Neural cell (in vitro differentiated cells): ENCODE results near the gene ACAN. TPM values are rescaled to one million over a fixed set of nuclear protein-coding genes. Genes with fewer than 3 reads are reported as not detected.

Source experiments
- H2AFZ ChIP-seq: fragments of 200-600, 300-800 bp; sonication (generic), shearing (Covaris generic); 2 replicates; pipeline ENCODE4 v1.6.0; 2014; ENCODE audit warnings: low read depth, mild to moderate bottlenecking, antibody characterized with exemption, low read length, moderate library complexity
- H3F3A ChIP-seq: fragments of 200-600 bp; shearing (Covaris generic); 2 replicates; pipeline ENCODE4 v1.6.1; 2016; ENCODE audit warnings: mild to moderate bottlenecking, moderate library complexity, mixed read lengths, antibody characterized with exemption, low read length; ENCODE audit not compliant: insufficient read depth, poor library complexity, severe bottlenecking
- H3K27ac ChIP-seq: fragments of 200-600, 300-800 bp; sonication (generic), shearing (Covaris generic); 2 replicates; pipeline ENCODE4 v1.5.1; 2014; ENCODE audit warnings: mild to moderate bottlenecking, low read length, moderate library complexity
- H3K27me3 ChIP-seq: fragments of 300-800, 200-600 bp; sonication (generic), shearing (Covaris generic); 2 replicates; pipeline ENCODE4 v1.6.0; 2014; ENCODE audit warnings: mild to moderate bottlenecking, low read depth, low read length, moderate library complexity; ENCODE audit not compliant: insufficient read depth
- H3K36me3 ChIP-seq: fragments of 300-800, 200-600 bp; sonication (generic), shearing (Covaris generic); 2 replicates; pipeline ENCODE4 v1.5.1; 2014; ENCODE audit warnings: mild to moderate bottlenecking, antibody characterized with exemption, low read length, moderate library complexity; ENCODE audit not compliant: insufficient read depth
- H3K4me2 ChIP-seq: fragments of 300-800, 200-600 bp; sonication (generic), shearing (Covaris generic); 2 replicates; pipeline ENCODE4 v1.6.0; 2014; ENCODE audit warnings: mild to moderate bottlenecking, low read length
- H3K4me3 ChIP-seq: fragments of 300-800, 200-600 bp; sonication (generic), shearing (Covaris generic); 2 replicates; pipeline ENCODE4 v1.5.1; 2014; ENCODE audit warnings: mild to moderate bottlenecking, low read length, moderate library complexity
- H3K79me2 ChIP-seq: fragments of 200-600 bp; shearing (Covaris generic); replicated peaks from 2 replicates; pipeline ENCODE4 v1.6.0; 2014; ENCODE audit warnings: mild to moderate bottlenecking, low read length, moderate library complexity; ENCODE audit not compliant: insufficient read depth
- H3K9ac ChIP-seq: fragments of 300-800, 200-600 bp; sonication (generic), shearing (Covaris generic); 2 replicates; pipeline ENCODE4 v1.6.1; 2016; ENCODE audit warnings: mild to moderate bottlenecking, low read length, mixed read lengths
- H3K9me2 ChIP-seq: fragments of 200-600 bp; shearing (Covaris generic); 2 replicates; pipeline ENCODE4 v1.6.1; 2016; ENCODE audit warnings: mild to moderate bottlenecking, low read length, mixed read lengths; ENCODE audit not compliant: insufficient read depth
- H3K9me3 ChIP-seq: fragments of 200-600, 300-800 bp; sonication (generic), shearing (Covaris generic); 2 replicates; pipeline ENCODE4 v1.6.1; 2016; ENCODE audit warnings: mild to moderate bottlenecking, mixed run types, low read length, moderate library complexity, mixed read lengths
- H4K20me1 ChIP-seq: fragments of 200-600 bp; shearing (Covaris generic); 2 replicates; pipeline ENCODE4 v1.6.1; 2016; ENCODE audit warnings: mild to moderate bottlenecking, mixed run types; ENCODE audit not compliant: insufficient read depth
- CTCF ChIP-seq: fragments of 450-650 bp; IDR thresholded peaks from 2 replicates; pipeline ENCODE4 v1.5.1; 2014; ENCODE audit warnings: antibody characterized with exemption, mild to moderate bottlenecking, moderate library complexity; ENCODE audit not compliant: poor library complexity, severe bottlenecking
- EP300 ChIP-seq: fragments of 450-650 bp; conservative IDR thresholded peaks from 2 replicates; pipeline ENCODE4 v1.6.1; 2014; ENCODE audit warnings: antibody characterized with exemption, mild to moderate bottlenecking, moderate library complexity; ENCODE audit not compliant: poor library complexity, severe bottlenecking
- EZH2 ChIP-seq: fragments of 200-600, 300-800 bp; shearing (Covaris generic), sonication (generic); IDR thresholded peaks from 2 replicates; pipeline ENCODE4 v1.6.1; 2014; ENCODE audit warnings: antibody characterized with exemption, low read length, borderline replicate concordance, mild to moderate bottlenecking; ENCODE audit not compliant: insufficient read depth, poor library complexity, severe bottlenecking
- MXI1 ChIP-seq: fragments of 450-650 bp; conservative IDR thresholded peaks from 2 replicates; pipeline ENCODE4 v1.6.1; 2014; ENCODE audit warnings: antibody characterized with exemption, mild to moderate bottlenecking; ENCODE audit not compliant: poor library complexity, severe bottlenecking
- POLR2AphosphoS5 ChIP-seq: IDR thresholded peaks from 2 replicates; pipeline ENCODE4 v1.6.1; 2012
- RAD21 ChIP-seq: fragments of 450-650 bp; conservative IDR thresholded peaks from 2 replicates; pipeline ENCODE4 v1.6.1; 2014; ENCODE audit warnings: antibody characterized with exemption, mild to moderate bottlenecking, moderate library complexity
- REST ChIP-seq: IDR thresholded peaks from 2 replicates; pipeline ENCODE4 v1.6.1; 2012; ENCODE audit warnings: borderline replicate concordance
- SMC3 ChIP-seq: fragments of 450-650 bp; conservative IDR thresholded peaks from 2 replicates; pipeline ENCODE4 v1.6.1; 2014; ENCODE audit warnings: antibody characterized with exemption, mild to moderate bottlenecking, moderate library complexity; ENCODE audit not compliant: poor library complexity
- TAF1 ChIP-seq: IDR thresholded peaks from 2 replicates; pipeline ENCODE4 v1.6.1; 2012; ENCODE audit warnings: low read depth
- polyA plus RNA-seq: library from polyadenylated mRNA; depleted of rRNA; stranded (reverse); fragments of >200 nt; gene quantifications from 2 replicates; pipeline ENCODE4 v1.2.3, GENCODE V29; 2014

Gene ACAN
- polyA plus RNA-seq, 1 donor from 2014 or later, result not detected

- no peak overlapping the region for H2AFZ ChIP-seq
- H3K9me3 ChIP-seq, result no peaks in the 10 kb centered on the region
- H3K36me3 ChIP-seq, result no peaks in the 10 kb centered on the region
- no peak overlapping the region for H3K4me3 ChIP-seq
- no peaks in the 10 kb centered on the region for H3K9me2 ChIP-seq
- H4K20me1 ChIP-seq, result no peaks in the 10 kb centered on the region
- no peaks in the 10 kb centered on the region for H3F3A ChIP-seq
- H3K4me2 ChIP-seq, result no peak overlapping the region
- no peak overlapping the region for H3K9ac ChIP-seq
- H3K79me2 ChIP-seq, result no peaks in the 10 kb centered on the region
- no peaks in the 10 kb centered on the region for H3K27me3 ChIP-seq
- TF ChIP-seq REST (no peak), EP300 (no peak), MXI1 (no peak), CTCF (no peak), SMC3 (no peak), RAD21 (no peak), TAF1 (no peak), EZH2 (no peak), POLR2AphosphoS5 (no peak)
- H3K27ac ChIP-seq, result no peak overlapping the region
Observed at GRCh38 chr15:88839146-88839545, 35.9 kb downstream of the ACAN start.

GRCh38 chr15:88839961-88840360, 36.7 kb downstream of the ACAN start:
- Histone ChIP-seq H3K9me2 (no peaks in the 10 kb centered on the region), H3K4me3 (no peak overlapping the region), H3F3A (no peaks in the 10 kb centered on the region), H3K9ac (no peak overlapping the region), H3K27ac (no peak overlapping the region), H4K20me1 (no peaks in the 10 kb centered on the region), H3K4me2 (no peak overlapping the region), H3K9me3 (no peaks in the 10 kb centered on the region), H3K79me2 (no peaks in the 10 kb centered on the region), H3K27me3 (no peaks in the 10 kb centered on the region), H2AFZ (no peak overlapping the region), H3K36me3 (no peaks in the 10 kb centered on the region)
- TF ChIP-seq MXI1 (no peak), CTCF (no peak), RAD21 (no peak), EZH2 (no peak), SMC3 (no peak), EP300 (no peak), POLR2AphosphoS5 (no peak), REST (no peak), TAF1 (no peak)
